Upper lobe of left lung (tissue), 6 donors: ENCODE data around the gene YIPF1. TPM values are rescaled to one million over a fixed set of nuclear protein-coding genes. Genes with fewer than 3 reads are reported as not detected.

Experiments
- ATAC-seq, 2 donors: fragments of 200-7000 bp; cut with Tn5 transposase; one replicate each; pipeline ENCODE4 v1.9.1; 2022; ENCODE audit warnings: mild to moderate bottlenecking in 2 of 2, moderate library complexity in 2 of 2; ENCODE audit not compliant: low FRiP score in 2 of 2
- DNase-seq, 2 donors: peaks; one replicate each; pipeline ENCODE4 v3.0.0-alpha.2; 2019 to 2020
- H3K27ac ChIP-seq, 4 donors: fragments of 200-600 bp; sonication (generic); one replicate each; pipeline ENCODE4 v1.5.1; 2016 to 2019
- H3K27me3 ChIP-seq, 4 donors: fragments of 200-600 bp; sonication (generic); one replicate each; pipeline ENCODE4 v1.5.1; 2017 to 2019
- H3K36me3 ChIP-seq, 4 donors: fragments of 200-600 bp; sonication (generic); one replicate each; pipeline ENCODE4 v1.5.1; 2016 to 2019
- H3K4me1 ChIP-seq, 4 donors: fragments of 200-600 bp; sonication (generic); one replicate each; pipeline ENCODE4 v1.5.1; 2018 to 2019
- H3K4me3 ChIP-seq, 4 donors: fragments of 200-600 bp; sonication (generic); one replicate each; pipeline ENCODE4 v1.5.1; 2017 to 2019; ENCODE audit warnings: mild to moderate bottlenecking in 2 of 4, moderate library complexity in 1 of 4
- H3K9me3 ChIP-seq, 4 donors: fragments of 200-600 bp; sonication (generic); one replicate each; pipeline ENCODE4 v1.5.1; 2018 to 2019
- EP300 ChIP-seq, 4 donors: sonication (generic); formaldehyde crosslinking; IDR thresholded peaks; one replicate each; pipeline ENCODE4 v1.5.1; 2017; ENCODE audit warnings: antibody characterized with exemption in 4 of 4, control low read depth in 2 of 4
- POLR2A ChIP-seq, 4 donors: fragments of 450-650 bp; IDR thresholded peaks; one replicate each; pipeline ENCODE4 v1.5.1; 2016 to 2017; ENCODE audit warnings: antibody characterized with exemption in 4 of 4, mild to moderate bottlenecking in 2 of 4
- POLR2AphosphoS5 ChIP-seq, 2 donors: sonication (generic); formaldehyde crosslinking; IDR thresholded peaks; one replicate each; pipeline ENCODE4 v1.5.1; 2017; ENCODE audit warnings: antibody characterized with exemption in 2 of 2
- WGBS, 2 donors: methylation state at CpG; one replicate each; pipeline ENCODE4 v1.1.5; 2017 to 2018; 5-methylcytosine and 5-hydroxymethylcytosine counted together
- total RNA-seq, 6 donors: library from RNA; depleted of rRNA in 4 of 6; stranded (reverse); fragments of >200 nt in 4 of 6; gene quantifications; one replicate each; pipeline versions ENCODE4 v1.1.0 to v1.2.1, GENCODE V29; 2016 to 2021
- TF ChIP-seq, protein P1 (sequence below), 6 experiments: fragments of 450-650 bp in 4 of 6; fragments of 200-600 bp in 2 of 6; sonication (generic) in 2 of 6; IDR thresholded peaks; one replicate each; pipeline ENCODE4 v1.5.1; 2016 to 2019; ENCODE audit warnings: antibody characterized with exemption in 6 of 6
- donor health status: DM: no; HTN: no; CAD: no; lungs with moderate emphysema.
- donor health status: DM: no; HTN: yes; CAD: no; lungs with severe emphysema.

The YIPF1 gene
- total RNA-seq, 6 donors from 2014 or later = 14.8 to 52.4 (median 22.0) TPM

- H3K36me3 ChIP-seq = peaks cover 0 to 9% (median 5%) of the 10 kb centered on the region in 4 donors
- ATAC-seq = no peak
Measured at GRCh38 chr1:53811414-53811851, 78.2 kb downstream of the YIPF1 start.

DNA sequence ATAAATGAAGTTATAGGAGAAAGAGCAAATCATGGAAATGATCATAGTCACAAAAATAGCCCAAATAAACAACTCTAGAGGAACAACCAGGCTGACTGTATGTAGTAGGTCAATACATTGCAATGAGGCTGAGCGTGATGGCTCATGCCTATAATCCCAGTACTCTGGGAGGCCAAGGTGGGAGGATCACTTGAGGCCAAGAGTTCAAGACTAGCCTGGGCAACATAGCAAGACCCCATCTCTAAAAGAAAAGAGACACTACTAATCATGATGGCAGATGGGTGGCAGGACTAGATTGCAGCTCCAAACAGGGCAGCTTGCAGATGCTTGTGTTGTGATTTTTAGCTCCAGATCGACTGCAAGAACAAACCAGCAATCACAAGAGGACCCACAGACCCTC, 79.1 kb downstream of the YIPF1 start:
- H3K4me3 ChIP-seq = no peak overlapping the region
- WGBS, 2 donors = 84 to 98% methylated on average over 2 of the region's 2 CpGs
- no peak for DNase-seq
- H3K9me3 ChIP-seq = no peaks in the 10 kb centered on the region
- H3K4me1 ChIP-seq = no peaks in the 10 kb centered on the region
- H3K27ac ChIP-seq = no peak overlapping the region
- H3K27me3 ChIP-seq = no peaks in the 10 kb centered on the region
- H3K36me3 ChIP-seq = peaks cover 0 to 17% (median 5%) of the 10 kb centered on the region in 4 donors
- TF ChIP-seq, protein P1, sequence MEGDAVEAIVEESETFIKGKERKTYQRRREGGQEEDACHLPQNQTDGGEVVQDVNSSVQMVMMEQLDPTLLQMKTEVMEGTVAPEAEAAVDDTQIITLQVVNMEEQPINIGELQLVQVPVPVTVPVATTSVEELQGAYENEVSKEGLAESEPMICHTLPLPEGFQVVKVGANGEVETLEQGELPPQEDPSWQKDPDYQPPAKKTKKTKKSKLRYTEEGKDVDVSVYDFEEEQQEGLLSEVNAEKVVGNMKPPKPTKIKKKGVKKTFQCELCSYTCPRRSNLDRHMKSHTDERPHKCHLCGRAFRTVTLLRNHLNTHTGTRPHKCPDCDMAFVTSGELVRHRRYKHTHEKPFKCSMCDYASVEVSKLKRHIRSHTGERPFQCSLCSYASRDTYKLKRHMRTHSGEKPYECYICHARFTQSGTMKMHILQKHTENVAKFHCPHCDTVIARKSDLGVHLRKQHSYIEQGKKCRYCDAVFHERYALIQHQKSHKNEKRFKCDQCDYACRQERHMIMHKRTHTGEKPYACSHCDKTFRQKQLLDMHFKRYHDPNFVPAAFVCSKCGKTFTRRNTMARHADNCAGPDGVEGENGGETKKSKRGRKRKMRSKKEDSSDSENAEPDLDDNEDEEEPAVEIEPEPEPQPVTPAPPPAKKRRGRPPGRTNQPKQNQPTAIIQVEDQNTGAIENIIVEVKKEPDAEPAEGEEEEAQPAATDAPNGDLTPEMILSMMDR (IDR thresholded peaks at IDR 0.05) = no peak
- TF ChIP-seq EP300 (IDR thresholded peaks at IDR 0.05) (no peak), POLR2A (IDR thresholded peaks at IDR 0.05) (no peak), POLR2AphosphoS5 (IDR thresholded peaks at IDR 0.05) (no peak)
- no peak for ATAC-seq

More at GRCh38 chr1:53811414-53811851, 78.2 kb downstream of the YIPF1 start:
- Histone ChIP-seq H3K9me3 (no peaks in the 10 kb centered on the region), H3K4me1 (no peaks in the 10 kb centered on the region), H3K4me3 (no peak overlapping the region), H3K27me3 (no peaks in the 10 kb centered on the region), H3K27ac (no peak overlapping the region)
- 96 to 100% methylated on average over 2 to 4 of the region's 4 CpGs for WGBS, 2 donors
- TF ChIP-seq, protein P1 (IDR thresholded peaks at IDR 0.05) = no peak
- TF ChIP-seq POLR2AphosphoS5 (IDR thresholded peaks at IDR 0.05) (no peak), POLR2A (IDR thresholded peaks at IDR 0.05) (no peak), EP300 (IDR thresholded peaks at IDR 0.05) (no peak)
- DNase-seq = no peak

GRCh38 chr1:53810007-53810406, 79.6 kb downstream of the YIPF1 start:
- Histone ChIP-seq H3K27me3 (no peaks in the 10 kb centered on the region), H3K9me3 (no peaks in the 10 kb centered on the region), H3K27ac (no peak overlapping the region), H3K4me3 (no peak overlapping the region), H3K4me1 (no peaks in the 10 kb centered on the region), H3K36me3 (peaks cover 0 to 17% (median 8%) of the 10 kb centered on the region in 4 donors)
- WGBS, 2 donors = 96 to 99% methylated on average over 5 of the region's 5 CpGs
- ATAC-seq (no peak), DNase-seq (no peak)
- TF ChIP-seq EP300 (IDR thresholded peaks at IDR 0.05) = no peak
- TF ChIP-seq POLR2A (IDR thresholded peaks at IDR 0.05) = no peak
- TF ChIP-seq POLR2AphosphoS5 (IDR thresholded peaks at IDR 0.05) = no peak
- TF ChIP-seq, protein P1 (IDR thresholded peaks at IDR 0.05) = no peak

DNA sequence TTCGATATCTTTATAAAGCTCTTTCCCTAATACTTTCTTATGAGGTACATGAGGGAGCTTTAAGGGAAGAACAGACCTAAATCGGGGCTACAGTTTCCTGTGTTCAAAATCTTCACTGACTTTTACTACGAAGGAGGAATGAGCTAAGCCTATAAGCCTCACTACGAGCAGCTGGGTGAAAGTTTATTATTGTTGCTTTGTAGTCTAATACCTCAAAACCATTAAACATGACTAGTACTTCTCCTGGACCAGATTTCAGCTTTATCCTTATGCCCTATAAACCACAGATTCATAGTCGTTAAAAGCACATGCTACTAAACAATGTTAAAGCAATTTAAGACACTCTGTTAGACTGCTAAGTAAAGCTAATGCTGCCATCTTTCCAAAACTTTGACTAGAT, 81.7 kb downstream of the YIPF1 start:
- Histone ChIP-seq H3K36me3 (peaks cover 0 to 29% (median 11%) of the 10 kb centered on the region in 4 donors), H3K9me3 (no peaks in the 10 kb centered on the region), H3K4me1 (no peaks in the 10 kb centered on the region), H3K27me3 (no peaks in the 10 kb centered on the region), H3K4me3 (no peak overlapping the region), H3K27ac (no peak overlapping the region)
- ATAC-seq = no peak
- no peak for DNase-seq
- 78 to 84% methylated on average over 5 of the region's 5 CpGs for WGBS, 2 donors
- TF ChIP-seq, protein P1 (IDR thresholded peaks at IDR 0.05) = no peak
- TF ChIP-seq POLR2A (IDR thresholded peaks at IDR 0.05) = no peak

- H3K9me3 ChIP-seq = no peaks in the 10 kb centered on the region
- TF ChIP-seq, protein P1 (IDR thresholded peaks at IDR 0.05) = no peak
- no peak for TF ChIP-seq POLR2A (IDR thresholded peaks at IDR 0.05)
- no peak for TF ChIP-seq EP300 (IDR thresholded peaks at IDR 0.05)
- TF ChIP-seq POLR2AphosphoS5 (IDR thresholded peaks at IDR 0.05) = no peak
- no peak for ATAC-seq
- H3K4me3 ChIP-seq = no peak overlapping the region
- no peak for DNase-seq
- no peak overlapping the region for H3K27ac ChIP-seq
- WGBS, 2 donors = 96 to 98% methylated on average over 3 of the region's 3 CpGs
- H3K4me1 ChIP-seq = no peaks in the 10 kb centered on the region
- no peaks in the 10 kb centered on the region for H3K27me3 ChIP-seq
- H3K36me3 ChIP-seq = peaks cover 0 to 45% (median 12%) of the 10 kb centered on the region in 4 donors
Measured at GRCh38 chr1:53804791-53805505, 84.6 kb downstream of the YIPF1 start.
